IgD-negative memory B cell (primary cell): Measurements from ENCODE around the gene KRTAP5-3. TPM values are rescaled to one million over a fixed set of nuclear protein-coding genes. Genes with fewer than 3 reads are reported as not detected.

Experiments used
- H3K27ac Mint-ChIP-seq, 3 donors: one replicate each; pipeline ENCODE4 v1.8.0; 2020 to 2022; ENCODE audit warnings: mild to moderate bottlenecking in 3 of 3, mixed read lengths in 3 of 3, moderate library complexity in 1 of 3
- H3K27me3 Mint-ChIP-seq: one replicate; pipeline ENCODE4 v1.8.0; 2021; ENCODE audit warnings: mixed read lengths
- H3K36me3 Mint-ChIP-seq: one replicate; pipeline ENCODE4 v1.8.0; 2020; ENCODE audit warnings: mild to moderate bottlenecking, mixed read lengths
- H3K4me1 Mint-ChIP-seq, 3 donors: one replicate each; pipeline ENCODE4 v1.8.0; 2020 to 2022; ENCODE audit warnings: mixed read lengths in 3 of 3, mild to moderate bottlenecking in 1 of 3
- H3K4me3 Mint-ChIP-seq, 4 donors: one replicate each; pipeline ENCODE4 v1.8.0; 2020 to 2022; ENCODE audit warnings: mild to moderate bottlenecking in 4 of 4, mixed read lengths in 4 of 4, moderate library complexity in 3 of 4
- H3K9me3 Mint-ChIP-seq, 3 donors: one replicate each; pipeline ENCODE4 v1.8.0; 2020 to 2021; ENCODE audit warnings: mixed read lengths in 3 of 3, mild to moderate bottlenecking in 1 of 3
- polyA plus RNA-seq: library from polyadenylated mRNA; unstranded; fragments of 300-500 nt; fragmentation: Illumina TruSeq; gene quantifications from one replicate; pipeline ENCODE4 v1.2.3, GENCODE V29; 2021

KRTAP5-3 gene
- polyA plus RNA-seq, 1 donor from 2014 or later: not detected

- no peak overlapping the region for H3K27ac Mint-ChIP-seq
- H3K4me1 Mint-ChIP-seq: peaks cover 0 to 1% (median 0%) of the 10 kb centered on the region in 3 donors
- no peaks in the 10 kb centered on the region for H3K36me3 Mint-ChIP-seq
- peaks cover 18% of the 10 kb centered on the region for H3K27me3 Mint-ChIP-seq
- no peak overlapping the region for H3K4me3 Mint-ChIP-seq
- no peaks in the 10 kb centered on the region for H3K9me3 Mint-ChIP-seq
Measured at GRCh38 chr11:1636291-1636950, 28.2 kb upstream of the KRTAP5-3 start.

GRCh38 chr11:1633864-1634263 is 25.6 kb upstream of the KRTAP5-3 start:
- no peak overlapping the region for H3K27ac Mint-ChIP-seq
- H3K36me3 Mint-ChIP-seq: no peaks in the 10 kb centered on the region
- no peak overlapping the region for H3K4me3 Mint-ChIP-seq
- H3K9me3 Mint-ChIP-seq: no peaks in the 10 kb centered on the region
- H3K27me3 Mint-ChIP-seq: peaks cover 20% of the 10 kb centered on the region
- peaks cover 1 to 5% (median 4%) of the 10 kb centered on the region in 3 donors for H3K4me1 Mint-ChIP-seq

GRCh38 chr11:1632053-1632714 is 23.9 kb upstream of the KRTAP5-3 start:
- Mint-ChIP-seq H3K27me3 (peaks cover 21% of the 10 kb centered on the region), H3K4me3 (no peak overlapping the region), H3K27ac (no peak overlapping the region), H3K36me3 (no peaks in the 10 kb centered on the region), H3K9me3 (no peaks in the 10 kb centered on the region), H3K4me1 (peaks cover 3 to 6% (median 5%) of the 10 kb centered on the region in 3 donors)

- H3K27ac Mint-ChIP-seq: peak overlapping the region in 1 of 3 donors; percentile 12
- H3K4me3 Mint-ChIP-seq: no peak overlapping the region
- H3K27me3 Mint-ChIP-seq: peaks cover 27% of the 10 kb centered on the region
Measured at GRCh38 chr11:1631066-1631568, 22.9 kb upstream of the KRTAP5-3 start.

GRCh38 chr11:1630271-1630670 is 22.0 kb upstream of the KRTAP5-3 start:
- Mint-ChIP-seq H3K27ac (peak overlapping the region in 1 of 3 donors; percentile 12), H3K4me1 (peaks cover 3 to 6% (median 5%) of the 10 kb centered on the region in 3 donors), H3K9me3 (no peaks in the 10 kb centered on the region), H3K4me3 (no peak overlapping the region), H3K27me3 (peaks cover 27% of the 10 kb centered on the region), H3K36me3 (no peaks in the 10 kb centered on the region)

More at GRCh38 chr11:1631066-1631568, 22.9 kb upstream of the KRTAP5-3 start:
- peaks cover 3 to 6% (median 5%) of the 10 kb centered on the region in 3 donors for H3K4me1 Mint-ChIP-seq
- H3K9me3 Mint-ChIP-seq: no peaks in the 10 kb centered on the region
- H3K36me3 Mint-ChIP-seq: no peaks in the 10 kb centered on the region

- H3K27ac Mint-ChIP-seq: peak within 1 kb of the TSS in 1 of 3 donors; percentile 12
- H3K4me1 Mint-ChIP-seq: peaks cover 3 to 6% (median 5%) of the 10 kb centered on the region in 3 donors
- no peaks in the 10 kb centered on the region for H3K36me3 Mint-ChIP-seq
- no peaks in the 10 kb centered on the region for H3K9me3 Mint-ChIP-seq
- peaks cover 29% of the 10 kb centered on the region for H3K27me3 Mint-ChIP-seq
- peak within 1 kb of the TSS in 2 of 4 donors; percentile 20 to 41 for H3K4me3 Mint-ChIP-seq
Measured at GRCh38 chr11:1629326-1630185, 21.3 kb upstream of the KRTAP5-3 start, which contains the start of gene KRTAP5-5. KRTAP5-5 (plus strand) TSS chr11:1629775; CDS start chr11:1629841, 66 bp downstream.

GRCh38 chr11:1628506-1629325 is 20.5 kb upstream of the KRTAP5-3 start:
- Mint-ChIP-seq H3K4me3 (peak overlapping the region in 2 of 4 donors; percentile 20 to 41), H3K27me3 (peaks cover 28% of the 10 kb centered on the region), H3K36me3 (peaks cover 2% of the 10 kb centered on the region), H3K9me3 (no peaks in the 10 kb centered on the region), H3K27ac (no peak overlapping the region), H3K4me1 (peaks cover 5 to 6% (median 5%) of the 10 kb centered on the region in 3 donors)

GRCh38 chr11:1625541-1625940 is 17.3 kb upstream of the KRTAP5-3 start:
- Mint-ChIP-seq H3K36me3 (peaks cover 2% of the 10 kb centered on the region), H3K4me1 (peaks cover 1 to 5% (median 3%) of the 10 kb centered on the region in 3 donors), H3K4me3 (no peak overlapping the region), H3K9me3 (no peaks in the 10 kb centered on the region), H3K27me3 (peaks cover 20% of the 10 kb centered on the region), H3K27ac (no peak overlapping the region)

- no peak overlapping the region for H3K4me3 Mint-ChIP-seq
- H3K4me1 Mint-ChIP-seq: peaks cover under 1 to 7% (median 3%) of the 10 kb centered on the region in 3 donors
Measured at GRCh38 chr11:1624621-1625020, 16.4 kb upstream of the KRTAP5-3 start.

GRCh38 chr11:1623716-1624115 is 15.5 kb upstream of the KRTAP5-3 start:
- H3K27ac Mint-ChIP-seq: no peak overlapping the region
- peaks cover 2% of the 10 kb centered on the region for H3K36me3 Mint-ChIP-seq
- H3K4me3 Mint-ChIP-seq: no peak overlapping the region
- peaks cover 12% of the 10 kb centered on the region for H3K27me3 Mint-ChIP-seq
- H3K9me3 Mint-ChIP-seq: no peaks in the 10 kb centered on the region
- peaks cover 4 to 8% (median 5%) of the 10 kb centered on the region in 3 donors for H3K4me1 Mint-ChIP-seq

More at GRCh38 chr11:1624621-1625020, 16.4 kb upstream of the KRTAP5-3 start:
- Mint-ChIP-seq H3K27me3 (peaks cover 18% of the 10 kb centered on the region), H3K9me3 (no peaks in the 10 kb centered on the region), H3K27ac (no peak overlapping the region), H3K36me3 (peaks cover 2% of the 10 kb centered on the region)

- peak within 1 kb of the TSS in 1 of 4 donors; percentile 35 for H3K4me3 Mint-ChIP-seq
- peaks cover 2% of the 10 kb centered on the region for H3K36me3 Mint-ChIP-seq
- H3K9me3 Mint-ChIP-seq: peaks cover 0 to 3% (median 0%) of the 10 kb centered on the region in 3 donors
- peaks cover 15% of the 10 kb centered on the region for H3K27me3 Mint-ChIP-seq
- H3K4me1 Mint-ChIP-seq: peaks cover 4 to 8% (median 5%) of the 10 kb centered on the region in 3 donors
- H3K27ac Mint-ChIP-seq: peak within 1 kb of the TSS in 2 of 3 donors; percentile 17 to 48
Measured at GRCh38 chr11:1622086-1622485, 13.8 kb upstream of the KRTAP5-3 start, which contains the start of gene KRTAP5-4. KRTAP5-4 (minus strand) TSS chr11:1622138; CDS start chr11:1622093, 45 bp downstream.

- Mint-ChIP-seq H3K4me3 (peak overlapping the region in 1 of 4 donors; percentile 67), H3K9me3 (peaks cover 0 to 3% (median 0%) of the 10 kb centered on the region in 3 donors)
Measured at GRCh38 chr11:1619449-1619848, 11.2 kb upstream of the KRTAP5-3 start.

GRCh38 chr11:1618231-1618630 is 10.0 kb upstream of the KRTAP5-3 start:
- peaks cover 0 to 3% (median 0%) of the 10 kb centered on the region in 3 donors for H3K9me3 Mint-ChIP-seq
- no peaks in the 10 kb centered on the region for H3K36me3 Mint-ChIP-seq
- peaks cover 13% of the 10 kb centered on the region for H3K27me3 Mint-ChIP-seq
- no peak overlapping the region for H3K4me3 Mint-ChIP-seq
- H3K27ac Mint-ChIP-seq: peak overlapping the region in 1 of 3 donors; percentile 6
- peaks cover 4 to 6% (median 5%) of the 10 kb centered on the region in 3 donors for H3K4me1 Mint-ChIP-seq

More at GRCh38 chr11:1619449-1619848, 11.2 kb upstream of the KRTAP5-3 start:
- Mint-ChIP-seq H3K27me3 (peaks cover 11% of the 10 kb centered on the region), H3K27ac (no peak overlapping the region), H3K4me1 (peaks cover 4 to 8% (median 5%) of the 10 kb centered on the region in 3 donors), H3K36me3 (peaks cover 2% of the 10 kb centered on the region)
